Transverse colon (tissue), 4 donors: ENCODE measurements around the gene MAN1C1. TPM values are rescaled to one million over a fixed set of nuclear protein-coding genes. Genes with fewer than 3 reads are reported as not detected.

Experiments used
- DNase-seq: peaks from one replicate; pipeline ENCODE4 v3.0.0-alpha.2; 2019
- H3K27ac ChIP-seq, 4 donors: fragments of 200-600 bp; sonication (generic); 2 replicates each; pipeline ENCODE4 v1.5.1; 2016 to 2018; ENCODE audit warnings: inconsistent platforms in 4 of 4
- H3K27me3 ChIP-seq: fragments of 200-600 bp; sonication (generic); 2 replicates; pipeline ENCODE4 v1.5.1; 2017; ENCODE audit warnings: inconsistent platforms
- H3K36me3 ChIP-seq, 4 donors: fragments of 200-600 bp; sonication (generic); 2 replicates each; pipeline ENCODE4 v1.5.1; 2017 to 2019; ENCODE audit warnings: inconsistent platforms in 4 of 4
- H3K4me1 ChIP-seq, 4 donors: fragments of 200-600 bp; sonication (generic); 2 replicates each; pipeline ENCODE4 v1.5.1; 2017 to 2020; ENCODE audit warnings: inconsistent platforms in 4 of 4
- H3K4me3 ChIP-seq, 4 donors: fragments of 200-600 bp; sonication (generic); 1 replicate in 1 of 4; 2 replicates in 3 of 4; pipeline versions ENCODE4 v1.5.1 to v1.6.1; 2017 to 2019; ENCODE audit warnings: inconsistent platforms in 4 of 4
- H3K9me3 ChIP-seq, 2 donors: fragments of 200-600 bp; sonication (generic); 2 replicates each; pipeline ENCODE4 v1.5.1; 2017 to 2019; ENCODE audit warnings: inconsistent platforms in 2 of 2
- CTCF ChIP-seq, 5 experiments: fragments of 200-600 bp in 3 of 5; fragments of 450-650 bp in 2 of 5; sonication (generic) in 3 of 5; IDR thresholded peaks; 1 replicate in 2 of 5; 2 replicates in 3 of 5; pipeline ENCODE4 v1.5.1; 2016 to 2017; ENCODE audit warnings: antibody characterized with exemption in 5 of 5, inconsistent platforms in 3 of 5, mild to moderate bottlenecking in 2 of 5, moderate library complexity in 1 of 5
- EP300 ChIP-seq: sonication (generic); formaldehyde crosslinking; IDR thresholded peaks from one replicate; pipeline ENCODE4 v1.6.1; 2017; ENCODE audit warnings: antibody characterized with exemption, low read depth
- POLR2A ChIP-seq: fragments of 450-650 bp; IDR thresholded peaks from one replicate; pipeline ENCODE4 v1.6.1; 2016; ENCODE audit warnings: antibody characterized with exemption, mild to moderate bottlenecking, moderate library complexity
- POLR2AphosphoS5 ChIP-seq, 3 donors: sonication (generic); formaldehyde crosslinking; IDR thresholded peaks; one replicate each; pipeline ENCODE4 v1.6.1; 2016; ENCODE audit warnings: antibody characterized with exemption in 3 of 3
- WGBS, 2 donors: methylation state at CpG; one replicate each; pipeline ENCODE4 v1.1.5; 2018; ENCODE audit warnings: low coverage in 1 of 2; 5-methylcytosine and 5-hydroxymethylcytosine counted together
- in situ Hi-C, 4 donors: fragments of 200-750 bp; cut with MboI; loops; one replicate each; pipeline versions ENCODE4 v1.15.0 to v1.15.1; 2017; ENCODE audit warnings: low sequenced_read_pairs in 3 of 4, low pct_ligation_motif_present in 1 of 4, low pct_unique_long_range_greater_than_20kb in 1 of 4
- intact Hi-C: fragments of 100-400 bp; cut with DNase I; formaldehyde crosslinking; loops from one replicate; pipeline ENCODE4 v1.15.1; 2023; ENCODE audit warnings: low total_unique reads
- total RNA-seq, 4 donors: library from RNA; depleted of rRNA; stranded (reverse); fragments of >200 nt; gene quantifications; one replicate each; pipeline ENCODE4 v1.1.0, GENCODE V29; 2016

MAN1C1 gene
- total RNA-seq, 4 donors from 2014 or later: 2.4 to 6.8 (median 4.3) TPM

GRCh38 chr1:25765923-25766589, 149.5 kb downstream of the MAN1C1 start:
- H3K27ac ChIP-seq: no peak overlapping the region
- intact Hi-C loops: no loop called here
- TF ChIP-seq EP300: no peak
- TF ChIP-seq CTCF (IDR thresholded peaks at IDR 0.05): no peak
- no peak for TF ChIP-seq POLR2A
- no peak for TF ChIP-seq POLR2AphosphoS5 (IDR thresholded peaks at IDR 0.05)
- peaks cover 0 to 9% (median 4%) of the 10 kb centered on the region in 4 donors for H3K4me1 ChIP-seq
- no peak overlapping the region for H3K4me3 ChIP-seq
- no peaks in the 10 kb centered on the region for H3K27me3 ChIP-seq
- no peaks in the 10 kb centered on the region for H3K9me3 ChIP-seq
- WGBS, 2 donors: 73 to 76% methylated on average over 10 to 13 of the region's 13 CpGs
- no peaks in the 10 kb centered on the region for H3K36me3 ChIP-seq
- no peak for DNase-seq
- in situ Hi-C loops: no loop called here

- Histone ChIP-seq H3K9me3 (no peaks in the 10 kb centered on the region), H3K36me3 (no peaks in the 10 kb centered on the region), H3K27ac (no peak overlapping the region), H3K4me1 (peaks cover 0 to 16% (median 9%) of the 10 kb centered on the region in 4 donors), H3K4me3 (no peak overlapping the region), H3K27me3 (no peaks in the 10 kb centered on the region)
- in situ Hi-C loops: no loop called here
- WGBS, 2 donors: 83 to 92% methylated on average over 1 to 13 of the region's 13 CpGs
- TF ChIP-seq POLR2A (no peak), CTCF (IDR thresholded peaks at IDR 0.05) (no peak), POLR2AphosphoS5 (IDR thresholded peaks at IDR 0.05) (no peak), EP300 (no peak)
- intact Hi-C loops: no loop called here
- DNase-seq: no peak
Measured at GRCh38 chr1:25766721-25767436, 150.3 kb downstream of the MAN1C1 start.

GRCh38 chr1:25767437-25767770, 150.8 kb downstream of the MAN1C1 start:
- intact Hi-C loops (no loop called here), in situ Hi-C loops (no loop called here)
- TF ChIP-seq POLR2A (no peak), POLR2AphosphoS5 (IDR thresholded peaks at IDR 0.05) (no peak), CTCF (IDR thresholded peaks at IDR 0.05) (no peak), EP300 (no peak)
- H3K27me3 ChIP-seq: no peaks in the 10 kb centered on the region
- H3K27ac ChIP-seq: no peak overlapping the region
- H3K36me3 ChIP-seq: no peaks in the 10 kb centered on the region
- H3K4me3 ChIP-seq: no peak overlapping the region
- no peak for DNase-seq
- H3K9me3 ChIP-seq: no peaks in the 10 kb centered on the region
- H3K4me1 ChIP-seq: peaks cover 0 to 16% (median 9%) of the 10 kb centered on the region in 4 donors

- H3K27me3 ChIP-seq: no peaks in the 10 kb centered on the region
- no peaks in the 10 kb centered on the region for H3K36me3 ChIP-seq
- in situ Hi-C loops (no loop called here), intact Hi-C loops (no loop called here)
- H3K4me3 ChIP-seq: no peak overlapping the region
- whole genome bisulfite sequencing, 2 donors: 89 to 95% methylated on average over 2 of the region's 2 CpGs
- no peak for TF ChIP-seq POLR2A
- TF ChIP-seq EP300: no peak
- TF ChIP-seq CTCF (IDR thresholded peaks at IDR 0.05): no peak
- TF ChIP-seq POLR2AphosphoS5 (IDR thresholded peaks at IDR 0.05): no peak
- no peak overlapping the region for H3K27ac ChIP-seq
- DNase-seq: no peak
- peaks cover 0 to 26% (median 16%) of the 10 kb centered on the region in 4 donors for H3K4me1 ChIP-seq
- H3K9me3 ChIP-seq: no peaks in the 10 kb centered on the region
Measured at GRCh38 chr1:25768999-25769398, 152.4 kb downstream of the MAN1C1 start.
